Thymus (tissue), 11 donors: ENCODE data around the gene HECTD1. TPM values are rescaled to one million over a fixed set of nuclear protein-coding genes. Genes with fewer than 3 reads are reported as not detected.
"Not testable (repeated sequence)": the region's sequence is repeated elsewhere in the genome, so short reads cannot be mapped to it uniquely, and the experiment has no call there.

ENCODE experiments used
- DNase-seq, 9 donors: peaks; one replicate each; pipeline ENCODE4 v3.0.0-alpha.2; 2013; ENCODE audit warnings: low spot score in 9 of 9, low read depth in 6 of 9, missing footprints in 1 of 9
- H3K27ac ChIP-seq, 2 donors: one replicate each; pipeline ENCODE4 v1.5.1; 2013; ENCODE audit warnings: control low read depth in 1 of 2, low read depth in 1 of 2, low read length in 1 of 2, mild to moderate bottlenecking in 1 of 2, moderate library complexity in 1 of 2
- H3K27me3 ChIP-seq, 2 donors: one replicate each; pipeline ENCODE4 v1.5.1; 2013; ENCODE audit warnings: low read length in 1 of 2; ENCODE audit not compliant: control insufficient read depth in 2 of 2, insufficient read depth in 1 of 2
- H3K36me3 ChIP-seq, 2 donors: one replicate each; pipeline ENCODE4 v1.5.1; 2013; ENCODE audit warnings: low read length in 1 of 2, mild to moderate bottlenecking in 1 of 2, moderate library complexity in 1 of 2; ENCODE audit not compliant: control insufficient read depth in 2 of 2, insufficient read depth in 2 of 2
- H3K4me1 ChIP-seq, 2 donors: one replicate each; pipeline ENCODE4 v1.5.1; 2013; ENCODE audit warnings: low read length in 2 of 2; ENCODE audit not compliant: control insufficient read depth in 2 of 2, insufficient read depth in 2 of 2
- H3K4me3 ChIP-seq, 2 donors: one replicate each; pipeline ENCODE4 v1.5.1; 2013; ENCODE audit warnings: low read length in 2 of 2, control low read depth in 1 of 2, mild to moderate bottlenecking in 1 of 2
- H3K9me3 ChIP-seq, 2 donors: one replicate each; pipeline ENCODE4 v1.5.1; 2013; ENCODE audit warnings: low read length in 1 of 2, mild to moderate bottlenecking in 1 of 2; ENCODE audit not compliant: control insufficient read depth in 2 of 2, insufficient read depth in 1 of 2
- WGBS: extraction: QIAGEN DNeasy Blood & Tissue Kit; methylation state at CpG from one replicate; pipeline ENCODE4 v1.1.7; 2013; 5-methylcytosine and 5-hydroxymethylcytosine counted together
- polyA plus RNA-seq: library from polyadenylated mRNA; stranded (reverse); fragments of 200-250 nt; gene quantifications from one replicate; pipeline ENCODE4 v1.2.3, GENCODE V29; 2013
- total RNA-seq: library from RNA; stranded (reverse); fragments of 120-200 nt; gene quantifications from one replicate; pipeline ENCODE4 v1.2.4, GENCODE V29; 2013
- donor health status: healthy.

Gene HECTD1
- total and polyA plus RNA-seq, 2 donors, result 46.0 to 74.3 TPM

- H3K4me1 ChIP-seq, result peaks cover 10 to 11% of the 10 kb centered on the region in 2 donors
- H3K27me3 ChIP-seq, H3K36me3 ChIP-seq, H3K27ac ChIP-seq, H3K9me3 ChIP-seq, DNase-seq, H3K4me3 ChIP-seq: not testable (repeated sequence)
- WGBS, result 94% methylated on average over 11 of the region's 11 CpGs
Observed at GRCh38 chr14:31203899-31204592, 3.5 kb downstream of the HECTD1 start.

- Histone ChIP-seq H3K9me3 (no peaks in the 10 kb centered on the region), H3K27ac (no peak overlapping the region), H3K4me3 (no peak overlapping the region), H3K27me3 (no peaks in the 10 kb centered on the region), H3K36me3 (no peaks in the 10 kb centered on the region), H3K4me1 (peaks cover 3 to 4% of the 10 kb centered on the region in 2 donors)
- WGBS, result 97% methylated on average over 3 of the region's 3 CpGs
- DNase-seq, result no peak
Observed at GRCh38 chr14:31203414-31203742, 4.2 kb downstream of the HECTD1 start.

GRCh38 chr14:31201111-31201510 lies 6.5 kb downstream of the HECTD1 start:
- no peaks in the 10 kb centered on the region for H3K27me3 ChIP-seq
- H3K9me3 ChIP-seq, result no peaks in the 10 kb centered on the region
- no peak overlapping the region for H3K27ac ChIP-seq
- 84% methylated on average over 1 of the region's 1 CpG for WGBS
- peaks cover 0 to 4% of the 10 kb centered on the region in 2 donors for H3K4me1 ChIP-seq
- no peaks in the 10 kb centered on the region for H3K36me3 ChIP-seq
- DNase-seq, result no peak
- H3K4me3 ChIP-seq, result no peak overlapping the region

GRCh38 chr14:31200702-31200990 lies 6.9 kb downstream of the HECTD1 start:
- DNase-seq, result no peak
- WGBS, result 69% methylated on average over 1 of the region's 1 CpG
- H3K27ac ChIP-seq, result no peak overlapping the region
- no peaks in the 10 kb centered on the region for H3K9me3 ChIP-seq
- H3K4me1 ChIP-seq, result peaks cover 0 to 2% of the 10 kb centered on the region in 2 donors
- H3K4me3 ChIP-seq, result no peak overlapping the region
- H3K36me3 ChIP-seq, result no peaks in the 10 kb centered on the region
- no peaks in the 10 kb centered on the region for H3K27me3 ChIP-seq

GRCh38 chr14:31197671-31198070 lies 9.9 kb downstream of the HECTD1 start:
- H3K27me3 ChIP-seq, result no peaks in the 10 kb centered on the region
- WGBS, result 94% methylated on average over 1 of the region's 1 CpG
- H3K36me3 ChIP-seq, result no peaks in the 10 kb centered on the region
- no peak overlapping the region for H3K4me3 ChIP-seq
- DNase-seq, result no peak
- no peaks in the 10 kb centered on the region for H3K9me3 ChIP-seq
- no peak overlapping the region for H3K27ac ChIP-seq
- H3K4me1 ChIP-seq, result no peaks in the 10 kb centered on the region

- Histone ChIP-seq H3K4me1 (no peaks in the 10 kb centered on the region), H3K9me3 (no peaks in the 10 kb centered on the region), H3K27me3 (no peaks in the 10 kb centered on the region), H3K36me3 (no peaks in the 10 kb centered on the region), H3K27ac (no peak overlapping the region), H3K4me3 (no peak overlapping the region)
- DNase-seq, result no peak
- WGBS, result 96% methylated on average over 8 of the region's 8 CpGs
Observed at GRCh38 chr14:31196839-31197492, 10.6 kb downstream of the HECTD1 start.

- Histone ChIP-seq H3K36me3 (peaks cover 4 to 7% of the 10 kb centered on the region in 2 donors), H3K4me3 (no peak overlapping the region), H3K27me3 (no peaks in the 10 kb centered on the region), H3K27ac (no peak overlapping the region), H3K4me1 (no peaks in the 10 kb centered on the region), H3K9me3 (no peaks in the 10 kb centered on the region)
- DNase-seq, result no peak
Observed at GRCh38 chr14:31194661-31195060, 12.9 kb downstream of the HECTD1 start.

- WGBS, result 90% methylated on average over 3 of the region's 3 CpGs
- H3K36me3 ChIP-seq, result peaks cover 4 to 7% of the 10 kb centered on the region in 2 donors
Observed at GRCh38 chr14:31194095-31194494, 13.5 kb downstream of the HECTD1 start.

GRCh38 chr14:31192544-31192943 lies 15.0 kb downstream of the HECTD1 start:
- H3K27ac ChIP-seq, H3K4me1 ChIP-seq, H3K36me3 ChIP-seq, H3K27me3 ChIP-seq, DNase-seq, H3K9me3 ChIP-seq, H3K4me3 ChIP-seq: not testable (repeated sequence)
- WGBS, result 96% methylated on average over 8 of the region's 8 CpGs

More at GRCh38 chr14:31194095-31194494, 13.5 kb downstream of the HECTD1 start:
- no peaks in the 10 kb centered on the region for H3K27me3 ChIP-seq
- no peak for DNase-seq
- no peaks in the 10 kb centered on the region for H3K9me3 ChIP-seq
- no peak overlapping the region for H3K4me3 ChIP-seq
- H3K4me1 ChIP-seq, result no peaks in the 10 kb centered on the region
- no peak overlapping the region for H3K27ac ChIP-seq
